Left lobe of liver (tissue), 2 donors: ENCODE data around the gene PARVG. TPM values are rescaled to one million over a fixed set of nuclear protein-coding genes. Genes with fewer than 3 reads are reported as not detected.

Experiments used
- ATAC-seq: fragments of 200-7000 bp; cut with Tn5 transposase; one replicate; pipeline ENCODE4 v1.9.1; 2020; ENCODE audit warnings: mild to moderate bottlenecking, moderate library complexity
- DNase-seq: peaks from one replicate; pipeline ENCODE4 v3.0.0-alpha.2; 2020; ENCODE audit warnings: low spot score
- total RNA-seq: library from RNA; stranded (reverse); gene quantifications from one replicate; pipeline ENCODE4 v1.2.1, GENCODE V29; 2021
- donor health status: DM: no; HTN: no; CAD: no; lungs with moderate emphysema.
- donor health status: DM: no; HTN: yes; CAD: no.

Gene PARVG
- total RNA-seq, 1 donor from 2014 or later: 3.9 TPM

GRCh38 chr22:44193535-44193891 is 12.8 kb downstream of the PARVG start:
- no peak for ATAC-seq

GRCh38 chr22:44194569-44194968 is 13.8 kb downstream of the PARVG start:
- DNase-seq: no peak
- ATAC-seq: no peak

More at GRCh38 chr22:44193535-44193891, 12.8 kb downstream of the PARVG start:
- DNase-seq: no peak

GRCh38 chr22:44195189-44195871 is 14.6 kb downstream of the PARVG start:
- no peak for DNase-seq

GRCh38 chr22:44196241-44196640 is 15.5 kb downstream of the PARVG start:
- DNase-seq: no peak
- no peak for ATAC-seq

More at GRCh38 chr22:44195189-44195871, 14.6 kb downstream of the PARVG start:
- ATAC-seq: no peak

GRCh38 chr22:44196731-44197131 is 16.0 kb downstream of the PARVG start:
- no peak for DNase-seq
- no peak for ATAC-seq

DNA sequence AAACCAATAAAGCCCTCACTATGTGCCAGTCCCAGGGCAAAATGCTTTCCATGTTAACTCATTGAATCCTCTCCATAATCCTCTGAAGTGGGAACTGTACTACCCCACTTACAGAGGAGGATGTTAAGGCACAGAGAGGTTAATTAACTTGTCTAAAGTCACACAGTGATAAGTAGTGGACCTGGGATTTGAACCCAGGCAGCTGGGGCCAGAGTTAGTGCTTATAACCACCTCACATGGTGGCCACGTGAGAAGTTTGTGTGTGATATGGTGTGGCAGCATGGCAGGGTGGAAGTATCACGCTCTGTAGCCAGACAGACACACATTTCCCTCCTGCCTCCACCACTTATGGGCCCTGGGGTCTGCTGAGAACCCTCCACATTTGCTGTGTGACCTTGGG is 16.5 kb downstream of the PARVG start:
- ATAC-seq (no peak), DNase-seq (no peak)

- DNase-seq: no peak
- no peak for ATAC-seq
These were observed 18.4 kb downstream of the PARVG start for GRCh38 chr22:44199164-44199563.

- ATAC-seq (no peak), DNase-seq (no peak)
These were observed 19.1 kb downstream of the PARVG start for GRCh38 chr22:44199866-44200265.

DNA sequence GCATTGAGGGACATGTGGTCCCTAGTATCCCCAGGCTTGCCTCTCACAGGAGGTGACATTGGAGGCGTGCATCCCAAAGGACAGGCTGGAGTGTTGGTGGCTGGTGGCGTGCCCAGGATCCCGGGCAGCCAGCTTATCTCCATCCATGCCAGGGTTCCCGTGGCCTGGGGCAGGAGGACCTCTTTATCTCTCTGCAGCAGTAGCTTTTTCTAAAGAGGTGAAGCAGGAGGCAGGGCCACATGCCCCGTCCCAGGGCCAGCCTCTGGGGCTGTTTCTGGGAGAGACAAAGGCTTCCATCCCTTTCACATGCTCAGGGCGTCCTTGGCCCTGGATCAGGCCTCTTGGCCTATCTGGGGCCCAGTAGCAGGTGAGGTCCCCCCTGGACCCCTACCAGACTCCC is 19.7 kb downstream of the PARVG start:
- DNase-seq: no peak
- ATAC-seq: no peak

DNA sequence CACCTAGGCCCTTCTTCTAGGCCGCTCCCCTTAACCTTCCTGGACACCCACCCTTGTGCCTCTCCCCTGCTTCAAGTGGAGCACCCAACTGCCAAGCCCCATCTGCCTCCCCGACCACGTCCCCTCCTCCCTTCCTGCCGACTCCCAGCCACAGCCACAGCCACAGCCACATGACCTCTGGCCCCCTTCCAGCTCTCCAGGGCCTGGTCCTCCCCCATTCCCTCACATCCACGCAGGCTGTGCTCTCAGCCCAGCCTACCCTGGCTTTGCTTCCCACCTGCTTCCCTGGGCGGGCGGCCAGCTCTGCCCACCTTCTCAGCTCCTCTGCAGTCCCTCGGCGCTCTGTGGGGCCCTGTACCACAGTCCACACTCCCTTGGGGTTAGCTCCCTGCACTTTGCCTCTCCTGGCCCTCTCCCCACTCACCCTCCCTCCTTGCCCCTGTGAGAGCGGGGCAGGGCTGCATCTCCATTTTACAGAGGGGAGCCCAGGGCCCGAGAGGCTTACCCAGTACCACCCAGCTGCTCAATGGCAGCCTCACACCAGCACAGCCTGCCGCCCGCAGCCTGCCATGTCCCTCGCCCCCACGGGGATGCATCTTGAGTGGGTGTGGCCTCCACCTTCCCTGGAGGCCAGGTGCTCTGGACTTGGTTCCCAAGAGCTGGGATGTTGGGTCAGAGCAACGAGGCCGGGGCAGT is 20.3 kb downstream of the PARVG start:
- ATAC-seq (no peak), DNase-seq (no peak)

DNA sequence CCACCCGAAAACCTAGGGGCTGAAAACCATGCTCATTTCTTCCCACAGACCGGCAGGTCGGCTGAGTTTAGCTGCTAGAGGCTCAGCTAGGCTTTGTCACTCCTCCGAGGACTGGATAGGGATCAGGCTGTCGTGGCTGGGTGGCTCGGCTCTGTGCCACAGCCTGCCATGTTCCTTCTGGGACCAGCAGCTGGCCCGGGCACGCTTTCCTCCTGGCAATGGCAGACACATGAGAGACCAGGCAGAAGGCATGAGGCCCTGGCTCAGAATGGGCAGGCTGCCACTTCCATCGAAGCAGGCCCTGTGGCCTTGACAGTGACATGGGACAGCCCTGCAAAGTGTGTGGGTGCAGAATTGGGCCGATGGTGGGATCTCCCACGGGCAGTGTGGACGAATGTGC is 20.9 kb downstream of the PARVG start:
- DNase-seq (no peak), ATAC-seq (no peak)

DNA sequence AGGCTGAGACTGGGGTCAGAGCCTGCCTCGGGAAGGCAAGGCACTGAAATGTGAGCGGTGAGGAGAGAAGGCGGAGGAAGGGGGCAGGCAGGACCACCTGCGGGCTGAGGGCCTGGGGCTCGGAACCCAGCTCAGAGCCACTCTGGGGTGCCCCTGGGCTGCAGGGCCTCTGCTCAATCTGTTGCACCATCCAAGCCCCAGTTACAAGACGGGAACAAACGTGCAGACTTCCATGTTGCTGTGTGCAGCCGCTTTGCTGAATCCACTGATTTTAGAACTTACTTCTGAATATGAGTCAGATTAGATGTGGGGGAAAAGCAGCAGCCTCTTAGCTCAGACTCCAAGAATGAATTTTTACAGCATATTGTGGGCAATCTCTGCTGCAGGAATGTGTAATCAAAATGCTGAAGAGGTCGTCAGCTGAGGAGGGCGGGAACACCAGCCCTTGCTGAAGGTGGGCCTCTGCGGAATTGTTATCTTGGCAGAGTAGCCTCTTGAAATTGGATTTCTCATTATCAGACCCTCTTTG is 21.6 kb downstream of the PARVG start:
- ATAC-seq: no peak
- no peak for DNase-seq

DNA sequence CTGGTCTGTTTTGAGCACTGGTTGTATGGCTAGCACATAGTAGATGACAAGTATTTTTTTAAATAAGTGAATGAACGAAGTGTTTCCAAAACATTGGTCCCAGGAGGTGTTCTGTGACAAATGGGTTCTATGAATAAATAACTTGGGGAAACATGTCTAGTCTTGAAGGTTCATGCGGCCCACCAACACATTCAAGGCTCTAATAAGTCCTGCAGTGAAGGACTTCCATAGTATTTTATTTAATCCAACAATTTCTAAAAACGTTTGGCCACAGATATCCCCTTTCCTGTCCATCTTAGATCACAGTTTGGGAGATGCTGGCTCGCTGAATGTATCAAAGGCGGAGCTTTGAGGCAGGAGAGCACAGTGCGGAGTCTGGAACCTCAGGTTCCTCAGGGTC is 22.5 kb downstream of the PARVG start:
- ATAC-seq (no peak), DNase-seq (no peak)

DNA sequence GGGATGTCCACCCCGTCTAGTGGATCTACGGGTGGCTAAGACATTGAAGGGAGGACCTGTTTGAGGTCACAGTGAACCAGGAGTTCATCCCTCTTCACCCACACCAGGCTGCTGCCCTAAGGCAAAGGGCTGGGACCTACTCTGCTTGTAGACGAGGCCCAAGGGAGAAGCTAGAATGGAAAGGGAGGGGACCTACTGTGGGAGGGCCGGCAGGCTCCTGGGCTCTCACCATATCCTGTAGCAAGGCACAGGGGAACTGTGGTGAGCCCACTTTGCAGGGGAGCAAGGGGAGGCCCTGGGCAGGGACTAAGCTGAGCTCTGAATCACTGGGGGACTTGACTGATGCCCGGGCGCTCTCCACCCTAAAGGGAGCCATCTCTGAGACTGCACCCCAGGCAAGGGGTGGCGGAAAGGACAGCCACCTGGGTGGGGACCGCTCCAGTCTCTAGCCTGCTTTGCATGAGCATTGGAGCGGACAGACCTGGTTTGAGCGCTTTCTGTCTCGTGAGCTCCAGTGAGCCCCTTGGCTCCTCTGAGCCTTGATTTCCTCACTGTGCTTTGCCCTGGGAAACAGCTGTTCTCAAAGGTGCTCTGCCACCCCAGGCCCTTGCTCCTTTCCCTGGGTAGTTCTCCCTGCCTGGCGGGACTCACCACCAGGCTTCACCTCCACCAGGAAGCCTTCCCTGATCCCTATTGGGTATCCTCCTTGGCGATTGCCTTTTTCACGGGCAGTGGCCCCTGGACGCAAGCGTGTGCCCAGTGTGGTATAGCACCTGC is 24.2 kb downstream of the PARVG start:
- DNase-seq (no peak), ATAC-seq (no peak)

GRCh38 chr22:44205516-44206329 is 25.0 kb downstream of the PARVG start:
- DNase-seq (no peak), ATAC-seq (no peak)

- DNase-seq (no peak), ATAC-seq (no peak)
These were observed 25.6 kb downstream of the PARVG start for GRCh38 chr22:44206330-44206645.

- no peak for DNase-seq
- ATAC-seq: no peak
These were observed 26.0 kb downstream of the PARVG start for GRCh38 chr22:44206696-44207095.

DNA sequence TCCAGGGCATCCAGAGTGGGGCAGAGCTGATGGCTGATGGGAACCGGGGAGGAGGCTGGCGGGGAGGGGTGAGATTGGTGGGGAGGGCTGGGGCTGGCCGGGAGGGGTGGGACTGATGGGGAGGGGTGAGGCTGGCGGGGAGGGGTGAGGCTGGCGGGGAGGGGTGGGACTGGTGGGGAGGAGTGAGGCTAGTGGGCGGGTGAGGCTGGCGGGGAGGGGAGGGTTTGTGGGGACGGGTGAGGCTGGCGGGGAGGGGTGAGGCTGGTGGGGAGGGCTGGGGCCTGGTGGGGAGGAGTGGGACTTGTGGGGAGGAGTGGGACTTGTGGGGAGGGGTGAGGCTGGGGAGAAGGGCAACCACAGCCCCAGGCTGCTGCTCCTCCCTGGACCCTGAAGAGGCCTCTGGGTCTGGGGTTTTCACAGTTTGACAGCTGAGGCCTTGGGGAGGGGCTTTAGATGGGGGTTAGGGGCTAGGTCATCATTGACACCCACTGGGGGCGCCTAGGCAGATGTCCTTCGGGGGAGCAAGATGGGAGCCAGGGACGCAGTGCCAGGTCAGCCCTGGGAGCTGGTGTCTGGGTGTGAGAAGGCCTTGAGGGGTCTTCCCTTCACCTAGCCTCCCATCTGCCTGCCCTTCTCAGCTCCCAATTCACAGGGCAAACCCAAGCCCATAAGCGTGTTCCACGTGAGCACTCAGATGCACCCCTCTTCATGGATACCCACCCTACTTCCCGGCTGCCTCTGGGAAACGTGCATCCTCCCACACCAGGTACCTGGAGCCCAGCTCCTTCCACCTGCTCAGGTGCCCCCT is 26.7 kb downstream of the PARVG start:
- DNase-seq: no peak
- no peak for ATAC-seq

DNA sequence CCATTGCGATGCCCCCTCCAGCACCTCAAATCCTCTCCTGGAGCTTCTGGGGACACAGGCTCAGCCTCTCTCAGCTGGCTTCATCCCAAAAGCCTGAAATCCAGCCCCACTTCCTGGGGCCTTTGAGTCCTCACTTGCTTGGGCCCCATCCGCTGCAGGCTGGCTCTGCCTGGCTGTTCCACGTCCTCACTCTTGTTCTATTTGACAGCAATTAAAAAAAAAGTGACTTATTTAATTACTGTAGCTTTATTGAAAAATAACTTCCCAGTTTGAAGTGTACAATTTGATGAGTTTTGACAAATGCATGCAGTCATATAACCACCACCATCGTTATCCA is 27.2 kb downstream of the PARVG start:
- no peak for ATAC-seq
- DNase-seq: no peak

GRCh38 chr22:44209343-44209742 is 28.6 kb downstream of the PARVG start:
- no peak for ATAC-seq

More at GRCh38 chr22:44209343-44209742, 28.6 kb downstream of the PARVG start:
- no peak for DNase-seq
